ENCODE results near the gene DTNA.

- TF ChIP-seq CTCF (IDR thresholded peaks at IDR 0.05): no peak
- no peak for TF ChIP-seq REST (IDR thresholded peaks at IDR 0.05; ENCODE audit: insufficient read depth in 1 of 2, low read depth in 2 of 2, low read length in 1 of 2)
- no peak for TF ChIP-seq SIN3A (IDR thresholded peaks at IDR 0.05; ENCODE audit: borderline replicate concordance, insufficient read depth, low read depth, low read length)
- TF ChIP-seq POLR2AphosphoS5 (IDR thresholded peaks at IDR 0.05; ENCODE audit: low read depth, low read length): no peak
- no peak for TF ChIP-seq TCF7L2 (IDR thresholded peaks at IDR 0.05; ENCODE audit: low read depth, low read length)
Measured at GRCh38 chr18:34840256-34840826, 130.2 kb downstream of the DTNA start.

Data from Panc1 (cell line).